GM10248 (cell line): ENCODE results near the gene CELA3B.
"Not testable (repeated sequence)": the region's sequence is repeated elsewhere in the genome, so short reads cannot be mapped to it uniquely, and the experiment has no call there.

ENCODE experiments used
- CTCF ChIA-PET: fragments of 300-600 bp; sonication (Branson Sonifier 250); formaldehyde crosslinking; extraction: SDS; loops from one replicate; lab custom pipeline; 2021; ENCODE audit warnings: antibody characterized with exemption; lab: Yijun Ruan, JAX
- POLR2A ChIA-PET: fragments of 350-650 bp; sonication (Branson Sonifier 250); formaldehyde crosslinking; extraction: SDS; loops from one replicate; lab custom pipeline; 2020; ENCODE audit warnings: antibody characterized with exemption; lab: Yijun Ruan, JAX
- DNase-seq: peaks from one replicate; pipeline ENCODE4 v3.0.0; 2012; ENCODE audit errors: extremely low spot score
- CTCF ChIP-seq: IDR thresholded peaks from 2 replicates; pipeline ENCODE4 v1.5.1; 2012; ENCODE audit warnings: mild to moderate bottlenecking, low read depth; ENCODE audit errors: extremely low read depth, missing control alignments, control extremely low read depth

Gene CELA3B

DNA sequence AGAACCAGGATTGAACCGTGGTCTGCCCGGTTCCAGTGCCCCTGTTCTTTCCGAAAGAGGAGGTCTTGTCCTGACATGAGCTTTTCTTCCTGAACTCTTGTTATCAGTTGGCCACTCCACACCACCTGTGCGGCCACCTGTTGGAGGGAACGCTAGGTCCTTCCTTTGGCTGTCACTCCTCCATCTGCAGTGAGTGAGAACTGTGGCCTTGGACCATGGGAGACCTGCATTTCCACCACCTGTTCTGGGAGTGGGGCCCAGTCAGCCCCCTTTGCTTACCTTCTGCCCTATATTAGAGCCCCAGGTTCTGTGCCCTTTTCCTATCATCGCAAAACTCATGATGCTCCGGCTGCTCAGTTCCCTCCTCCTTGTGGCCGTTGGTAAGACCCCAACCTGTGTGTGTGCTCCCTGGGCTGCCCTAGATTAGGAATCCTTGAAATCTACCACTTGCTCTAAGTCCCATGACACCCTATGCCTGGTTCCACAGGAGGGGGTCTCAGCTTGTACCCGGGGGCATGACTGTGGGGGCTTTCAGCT lies at the start of gene CELA3B:
TSS of gene CELA3B (plus strand) at position 320 of the 537 bp plus-strand sequence. CDS start at position 338, 18 bp downstream.
- DNase-seq, POLR2A ChIA-PET, CTCF ChIA-PET: not testable (repeated sequence)

DNA sequence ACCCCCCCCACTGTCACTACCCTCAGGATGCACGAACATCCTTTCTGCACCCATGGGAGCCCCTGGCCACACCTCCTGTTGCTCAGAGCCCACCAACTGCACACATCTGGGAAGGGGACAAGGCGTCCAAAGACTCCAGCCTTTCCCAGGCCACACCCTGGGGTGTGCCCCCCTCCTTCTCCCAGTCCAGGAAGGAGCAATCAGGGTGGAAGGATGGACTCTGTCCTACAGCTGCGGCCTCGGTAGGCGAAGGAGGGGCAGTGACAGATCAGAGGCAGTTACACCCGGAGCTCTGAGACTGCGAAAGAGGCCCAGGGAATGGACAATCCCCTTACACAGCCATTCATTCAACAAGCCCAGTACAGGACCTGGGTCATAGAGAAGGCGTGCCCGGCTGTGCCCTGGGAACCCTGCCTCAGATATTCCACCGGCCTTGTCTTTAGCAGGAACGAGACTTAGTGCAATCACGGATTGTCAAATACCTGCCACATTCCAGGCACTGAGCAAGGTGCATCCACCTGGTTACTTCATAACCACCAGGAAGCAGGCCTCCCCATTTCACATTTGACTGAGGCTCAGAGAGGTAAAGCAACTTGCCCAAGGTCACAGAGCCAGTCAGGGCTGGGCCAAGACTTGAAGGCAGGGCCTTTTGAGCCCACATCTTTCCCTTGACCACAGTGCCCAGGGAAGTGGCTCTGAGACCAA lies 49.1 kb upstream of the CELA3B start:
- no peak for TF ChIP-seq CTCF
- POLR2A ChIA-PET, result no interaction called here
- DNase-seq, result no peak
- CTCF ChIA-PET, result no interaction called here

GRCh38 chr1:21930080-21930571 lies 46.7 kb upstream of the CELA3B start:
- POLR2A ChIA-PET, result no interaction called here
- TF ChIP-seq CTCF, result no peak
- CTCF ChIA-PET, result no interaction called here
- DNase-seq, result no peak

DNA sequence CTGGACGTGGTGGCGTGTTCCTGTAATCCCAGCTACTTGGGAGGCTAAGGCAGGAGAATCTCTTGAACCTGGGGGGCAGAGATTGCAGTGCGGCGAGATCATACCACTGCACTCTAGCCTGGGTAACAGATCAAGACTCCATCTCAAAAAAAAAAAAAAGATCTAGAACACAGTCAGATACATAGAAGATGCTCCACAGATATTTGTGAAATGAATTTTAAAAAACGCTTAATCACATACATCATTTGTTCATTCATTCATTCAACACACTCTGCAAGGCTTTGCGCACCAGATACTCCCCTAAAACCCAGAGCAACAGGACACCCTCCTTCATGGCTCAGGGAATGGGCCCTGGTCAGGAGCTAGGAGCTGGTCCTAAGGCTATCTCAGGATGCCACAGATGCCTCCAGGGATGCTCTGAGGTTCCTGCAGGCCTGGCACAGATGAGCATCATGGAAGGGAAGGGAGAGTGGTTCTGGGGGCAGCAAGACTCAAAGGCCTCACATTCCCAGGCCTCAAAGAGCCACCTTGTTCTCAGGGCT lies 46.1 kb upstream of the CELA3B start:
- ChIA-PET POLR2A (no interaction called here), CTCF (no interaction called here)
- TF ChIP-seq CTCF, result no peak
- DNase-seq, result no peak

DNA sequence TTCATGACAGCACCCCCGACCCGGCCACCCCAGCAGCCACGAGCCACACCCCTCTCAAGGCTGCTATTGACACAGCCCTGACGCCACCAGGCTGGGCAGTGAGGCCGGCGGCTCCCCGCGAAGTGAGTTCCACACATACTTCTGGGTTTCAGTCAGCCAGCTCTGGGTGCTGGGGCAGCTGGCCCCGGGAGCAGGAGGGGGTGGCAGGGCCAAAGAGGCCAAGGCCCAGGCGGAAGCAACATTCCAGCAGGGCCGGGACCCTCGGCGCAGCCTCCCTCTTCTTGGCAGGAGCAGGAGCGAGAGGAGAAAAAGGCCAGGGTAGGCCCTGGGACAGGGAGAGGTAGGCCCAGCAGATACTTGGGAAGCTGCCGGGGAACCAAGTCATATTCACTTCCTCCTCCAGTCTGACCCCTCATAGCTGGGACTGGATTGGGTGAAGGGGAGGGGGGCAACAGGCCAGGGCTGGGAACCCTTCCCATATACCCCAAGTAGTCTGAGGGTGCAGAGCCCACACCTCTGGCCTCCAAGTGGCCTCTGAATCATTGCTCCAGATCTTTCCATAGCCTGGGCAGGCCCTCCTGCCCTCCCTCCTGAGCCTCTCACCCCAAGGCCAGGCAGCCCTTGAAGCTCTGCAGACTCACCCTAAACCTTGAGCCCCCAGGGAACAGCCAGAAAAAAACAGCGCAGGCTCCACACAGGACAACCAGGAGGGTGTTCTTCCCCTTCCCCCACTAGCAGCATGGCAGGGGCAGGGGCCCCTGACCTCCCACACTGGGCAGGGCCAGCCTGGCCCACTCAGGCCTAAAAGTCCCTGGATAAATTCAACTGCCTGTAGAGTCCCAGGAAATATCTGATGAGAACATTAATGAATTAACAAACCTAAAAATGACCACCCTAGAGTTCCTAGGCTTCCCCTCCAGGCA lies 45.4 kb upstream of the CELA3B start:
- DNase-seq, result no peak
- POLR2A ChIA-PET, result no interaction called here
- CTCF ChIA-PET, result interaction anchor here (1.0 kb wide), 1 partner anchor 31 kb away, joined by 3 read pairs; no protein-coding TSS in a partner anchor
- TF ChIP-seq CTCF, result no peak

- DNase-seq, result no peak
- CTCF ChIA-PET, result interaction anchor here (1.0 kb wide), 1 partner anchor 31 kb away, joined by 3 read pairs; no protein-coding TSS in a partner anchor
- TF ChIP-seq CTCF, result no peak
- POLR2A ChIA-PET, result no interaction called here
Observed at GRCh38 chr1:21932127-21932526, 44.7 kb upstream of the CELA3B start.
